GM12864 (cell line): ENCODE results near the gene MRPL4.

Source experiments
- DNase-seq: peaks from one replicate; pipeline ENCODE4 v3.0.0-alpha.2; 2011; ENCODE audit warnings: low read depth
- H3K4me3 ChIP-seq: 2 replicates; pipeline ENCODE4 v1.5.1; 2011; ENCODE audit warnings: mild to moderate bottlenecking, low read depth, low read length, control low read depth
- TF ChIP-seq, protein P1 (sequence below): IDR thresholded peaks from 2 replicates; pipeline ENCODE4 v1.5.1; 2011; ENCODE audit warnings: low read depth, mild to moderate bottlenecking, moderate library complexity, low read length, control low read depth, inconsistent platforms; ENCODE audit errors: missing control alignments

The MRPL4 gene

DNA sequence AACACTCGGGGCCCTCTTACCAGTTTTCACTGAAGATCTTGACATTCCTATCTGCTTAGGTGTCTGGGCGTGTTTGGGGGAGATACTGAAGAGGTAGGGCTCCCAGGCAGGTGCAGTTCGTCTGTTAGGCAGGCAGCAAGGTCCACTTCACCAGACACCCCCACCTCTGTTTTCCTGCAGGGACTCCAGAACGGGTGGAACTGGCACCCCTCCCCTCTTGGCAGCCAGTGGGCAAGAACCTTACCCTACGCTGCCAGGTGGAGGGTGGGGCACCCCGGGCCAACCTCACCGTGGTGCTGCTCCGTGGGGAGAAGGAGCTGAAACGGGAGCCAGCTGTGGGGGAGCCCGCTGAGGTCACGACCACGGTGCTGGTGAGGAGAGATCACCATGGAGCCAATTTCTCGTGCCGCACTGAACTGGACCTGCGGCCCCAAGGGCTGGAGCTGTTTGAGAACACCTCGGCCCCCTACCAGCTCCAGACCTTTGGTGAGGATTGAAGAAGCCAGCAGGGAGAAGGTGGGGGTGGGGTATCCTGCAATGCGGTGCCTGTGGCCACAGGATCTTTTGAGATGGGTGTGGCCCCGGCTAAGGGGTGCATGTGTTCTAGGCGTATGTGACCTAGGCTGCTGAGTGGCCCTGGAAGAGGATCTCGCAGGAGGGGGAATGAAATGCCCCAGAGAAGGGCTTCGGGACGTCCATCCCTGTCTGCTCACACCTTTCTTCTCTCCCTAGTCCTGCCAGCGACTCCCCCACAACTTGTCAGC, 31.5 kb downstream of the MRPL4 start:
- DNase-seq: no peak
- TF ChIP-seq, protein P1, sequence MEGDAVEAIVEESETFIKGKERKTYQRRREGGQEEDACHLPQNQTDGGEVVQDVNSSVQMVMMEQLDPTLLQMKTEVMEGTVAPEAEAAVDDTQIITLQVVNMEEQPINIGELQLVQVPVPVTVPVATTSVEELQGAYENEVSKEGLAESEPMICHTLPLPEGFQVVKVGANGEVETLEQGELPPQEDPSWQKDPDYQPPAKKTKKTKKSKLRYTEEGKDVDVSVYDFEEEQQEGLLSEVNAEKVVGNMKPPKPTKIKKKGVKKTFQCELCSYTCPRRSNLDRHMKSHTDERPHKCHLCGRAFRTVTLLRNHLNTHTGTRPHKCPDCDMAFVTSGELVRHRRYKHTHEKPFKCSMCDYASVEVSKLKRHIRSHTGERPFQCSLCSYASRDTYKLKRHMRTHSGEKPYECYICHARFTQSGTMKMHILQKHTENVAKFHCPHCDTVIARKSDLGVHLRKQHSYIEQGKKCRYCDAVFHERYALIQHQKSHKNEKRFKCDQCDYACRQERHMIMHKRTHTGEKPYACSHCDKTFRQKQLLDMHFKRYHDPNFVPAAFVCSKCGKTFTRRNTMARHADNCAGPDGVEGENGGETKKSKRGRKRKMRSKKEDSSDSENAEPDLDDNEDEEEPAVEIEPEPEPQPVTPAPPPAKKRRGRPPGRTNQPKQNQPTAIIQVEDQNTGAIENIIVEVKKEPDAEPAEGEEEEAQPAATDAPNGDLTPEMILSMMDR: no peak
- no peak overlapping the region for H3K4me3 ChIP-seq

DNA sequence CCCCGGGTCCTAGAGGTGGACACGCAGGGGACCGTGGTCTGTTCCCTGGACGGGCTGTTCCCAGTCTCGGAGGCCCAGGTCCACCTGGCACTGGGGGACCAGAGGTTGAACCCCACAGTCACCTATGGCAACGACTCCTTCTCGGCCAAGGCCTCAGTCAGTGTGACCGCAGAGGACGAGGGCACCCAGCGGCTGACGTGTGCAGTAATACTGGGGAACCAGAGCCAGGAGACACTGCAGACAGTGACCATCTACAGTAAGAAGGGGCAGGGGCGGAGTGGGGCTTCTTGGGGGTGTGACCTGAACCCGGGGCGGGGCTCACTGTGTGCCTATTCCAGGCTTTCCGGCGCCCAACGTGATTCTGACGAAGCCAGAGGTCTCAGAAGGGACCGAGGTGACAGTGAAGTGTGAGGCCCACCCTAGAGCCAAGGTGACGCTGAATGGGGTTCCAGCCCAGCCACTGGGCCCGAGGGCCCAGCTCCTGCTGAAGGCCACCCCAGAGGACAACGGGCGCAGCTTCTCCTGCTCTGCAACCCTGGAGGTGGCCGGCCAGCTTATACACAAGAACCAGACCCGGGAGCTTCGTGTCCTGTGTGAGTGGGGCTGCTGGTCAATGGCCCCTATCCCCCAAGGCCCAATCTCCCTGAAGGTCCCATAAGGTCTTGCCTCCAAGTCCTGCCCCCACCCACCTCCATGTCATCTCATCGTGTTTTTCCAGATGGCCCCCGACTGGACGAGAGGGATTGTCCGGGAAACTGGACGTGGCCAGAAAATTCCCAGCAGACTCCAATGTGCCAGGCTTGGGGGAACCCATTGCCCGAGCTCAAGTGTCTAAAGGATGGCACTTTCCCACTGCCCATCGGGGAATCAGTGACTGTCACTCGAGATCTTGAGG, 32.3 kb downstream of the MRPL4 start:
- no peak overlapping the region for H3K4me3 ChIP-seq
- TF ChIP-seq, protein P1: no peak
- no peak for DNase-seq

DNA sequence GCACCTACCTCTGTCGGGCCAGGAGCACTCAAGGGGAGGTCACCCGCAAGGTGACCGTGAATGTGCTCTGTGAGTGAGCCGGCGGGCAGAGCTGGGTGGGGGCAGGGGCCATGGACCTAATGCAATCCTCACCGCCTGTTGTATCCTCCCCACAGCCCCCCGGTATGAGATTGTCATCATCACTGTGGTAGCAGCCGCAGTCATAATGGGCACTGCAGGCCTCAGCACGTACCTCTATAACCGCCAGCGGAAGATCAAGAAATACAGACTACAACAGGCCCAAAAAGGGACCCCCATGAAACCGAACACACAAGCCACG, 32.9 kb downstream of the MRPL4 start:
- DNase-seq: no peak
- TF ChIP-seq, protein P1: no peak
- H3K4me3 ChIP-seq: no peak overlapping the region

DNA sequence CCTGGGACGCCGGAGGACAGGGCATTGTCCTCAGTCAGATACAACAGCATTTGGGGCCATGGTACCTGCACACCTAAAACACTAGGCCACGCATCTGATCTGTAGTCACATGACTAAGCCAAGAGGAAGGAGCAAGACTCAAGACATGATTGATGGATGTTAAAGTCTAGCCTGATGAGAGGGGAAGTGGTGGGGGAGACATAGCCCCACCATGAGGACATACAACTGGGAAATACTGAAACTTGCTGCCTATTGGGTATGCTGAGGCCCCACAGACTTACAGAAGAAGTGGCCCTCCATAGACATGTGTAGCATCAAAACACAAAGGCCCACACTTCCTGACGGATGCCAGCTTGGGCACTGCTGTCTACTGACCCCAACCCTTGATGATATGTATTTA, 33.4 kb downstream of the MRPL4 start:
- no peak for DNase-seq
- TF ChIP-seq, protein P1: no peak

DNA sequence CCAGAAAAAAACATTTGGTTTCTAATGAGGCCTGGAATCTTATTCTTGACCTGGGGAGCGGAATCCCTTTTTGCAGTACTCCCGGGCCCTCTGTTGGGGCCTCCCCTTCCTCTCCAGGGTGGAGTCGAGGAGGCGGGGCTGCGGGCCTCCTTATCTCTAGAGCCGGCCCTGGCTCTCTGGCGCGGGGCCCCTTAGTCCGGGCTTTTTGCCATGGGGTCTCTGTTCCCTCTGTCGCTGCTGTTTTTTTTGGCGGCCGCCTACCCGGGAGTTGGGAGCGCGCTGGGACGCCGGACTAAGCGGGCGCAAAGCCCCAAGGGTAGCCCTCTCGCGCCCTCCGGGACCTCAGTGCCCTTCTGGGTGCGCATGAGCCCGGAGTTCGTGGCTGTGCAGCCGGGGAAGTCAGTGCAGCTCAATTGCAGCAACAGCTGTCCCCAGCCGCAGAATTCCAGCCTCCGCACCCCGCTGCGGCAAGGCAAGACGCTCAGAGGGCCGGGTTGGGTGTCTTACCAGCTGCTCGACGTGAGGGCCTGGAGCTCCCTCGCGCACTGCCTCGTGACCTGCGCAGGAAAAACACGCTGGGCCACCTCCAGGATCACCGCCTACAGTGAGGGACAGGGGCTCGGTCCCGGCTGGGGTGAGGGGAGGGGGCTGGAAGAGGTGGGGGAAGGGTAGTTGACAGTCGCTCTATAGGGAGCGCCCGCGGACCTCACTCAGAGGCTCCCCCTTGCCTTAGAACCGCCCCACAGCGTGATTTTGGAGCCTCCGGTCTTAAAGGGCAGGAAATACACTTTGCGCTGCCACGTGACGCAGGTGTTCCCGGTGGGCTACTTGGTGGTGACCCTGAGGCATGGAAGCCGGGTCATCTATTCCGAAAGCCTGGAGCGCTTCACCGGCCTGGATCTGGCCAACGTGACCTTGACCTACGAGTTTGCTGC, 35.1 kb downstream of the MRPL4 start, which contains the start of gene ICAM4:
Gene ICAM4, plus strand, starts transcription at position 153 of the 935 bp plus-strand sequence. Its CDS starts 58 bp downstream, at position 211.
- TF ChIP-seq, protein P1: no peak
- H3K4me3 ChIP-seq: peak within 1 kb of the TSS; percentile 41
- no peak for DNase-seq

More for the DNA sequence above, 33.4 kb downstream of the MRPL4 start:
- no peak overlapping the region for H3K4me3 ChIP-seq

DNA sequence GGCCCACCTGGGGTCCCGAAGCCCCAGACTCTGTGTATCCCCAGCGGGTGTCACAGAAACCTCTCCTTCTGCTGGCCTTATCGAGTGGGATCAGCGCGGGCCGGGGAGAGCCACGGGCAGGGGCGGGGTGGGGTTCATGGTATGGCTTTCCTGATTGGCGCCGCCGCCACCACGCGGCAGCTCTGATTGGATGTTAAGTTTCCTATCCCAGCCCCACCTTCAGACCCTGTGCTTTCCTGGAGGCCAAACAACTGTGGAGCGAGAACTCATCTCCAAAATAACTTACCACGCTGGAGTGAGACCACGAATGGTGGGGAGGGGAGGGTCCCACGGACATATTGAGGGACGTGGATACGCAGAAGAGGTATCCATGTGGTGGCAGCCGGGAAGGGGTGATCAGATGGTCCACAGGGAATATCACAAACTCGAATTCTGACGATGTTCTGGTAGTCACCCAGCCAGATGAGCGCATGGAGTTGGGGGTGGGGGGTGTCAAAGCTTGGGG, 36.7 kb downstream of the MRPL4 start:
- peak overlapping the region; percentile 55 for H3K4me3 ChIP-seq
- peak; percentile 46 for DNase-seq

More for the DNA sequence above, 36.7 kb downstream of the MRPL4 start:
- TF ChIP-seq, protein P1: no peak
